OCI-LY7 (cell line): ENCODE results near the gene MEP1A. TPM values are rescaled to one million over a fixed set of nuclear protein-coding genes. Genes with fewer than 3 reads are reported as not detected.
"Not testable (repeated sequence)": the region's sequence is repeated elsewhere in the genome, so short reads cannot be mapped to it uniquely, and the experiment has no call there.

Experiments
- BruUV-seq: library from RNA; stranded (reverse); fragments of 400-500 nt; replicated peaks from 2 replicates; lab custom pipeline; 2021; lab: Mats Ljungman, UMichigan
- CTCF ChIA-PET: fragments of 300-600 bp; sonication (Branson Sonifier 250); formaldehyde crosslinking; loops from one replicate; lab custom pipeline; 2022; ENCODE audit warnings: antibody characterized with exemption; ENCODE audit not compliant: unreplicated experiment; lab: Charles Lee
- POLR2A ChIA-PET: fragments of 300-600 bp; sonication (Branson Sonifier 250); formaldehyde crosslinking; loops from one replicate; lab custom pipeline; 2022; ENCODE audit warnings: antibody characterized with exemption; lab: Charles Lee
- DNase-seq: peaks from one replicate; pipeline ENCODE4 v3.0.0-alpha.2; 2015; ENCODE audit warnings: low spot score
- H2AFZ ChIP-seq: fragments of 200-600 bp; sonication (generic), shearing (Covaris generic); 2 replicates; pipeline ENCODE4 v1.6.1; 2014; ENCODE audit warnings: mild to moderate bottlenecking, antibody characterized with exemption, low read length, moderate library complexity
- H3K27ac ChIP-seq: fragments of 200-600 bp; sonication (generic); 2 replicates; pipeline ENCODE4 v1.5.1; 2014; ENCODE audit warnings: mixed run types, low read depth, mild to moderate bottlenecking, moderate library complexity, low read length, inconsistent platforms; ENCODE audit not compliant: poor library complexity, severe bottlenecking
- H3K36me3 ChIP-seq: fragments of 200-600 bp; sonication (generic); 2 replicates; pipeline ENCODE4 v1.6.1; 2014; ENCODE audit warnings: mild to moderate bottlenecking, antibody characterized with exemption, low read length, moderate library complexity, mixed read lengths; ENCODE audit not compliant: insufficient read depth
- H3K4me1 ChIP-seq: fragments of 200-600 bp; sonication (generic); 2 replicates; pipeline ENCODE4 v1.5.1; 2014; ENCODE audit warnings: mild to moderate bottlenecking, low read length; ENCODE audit not compliant: insufficient read depth, poor library complexity, severe bottlenecking
- H3K4me2 ChIP-seq: fragments of 200-600 bp; sonication (generic); 2 replicates; pipeline ENCODE4 v1.6.1; 2014; ENCODE audit warnings: mild to moderate bottlenecking, low read length
- H3K4me3 ChIP-seq: fragments of 200-600 bp; sonication (generic); 2 replicates; pipeline ENCODE4 v1.5.1; 2014; ENCODE audit warnings: mild to moderate bottlenecking, low read depth, low read length; ENCODE audit not compliant: poor library complexity, severe bottlenecking
- H3K79me2 ChIP-seq: fragments of 200-600 bp; sonication (generic); 2 replicates; pipeline ENCODE4 v1.6.1; 2016; ENCODE audit warnings: low read depth, mild to moderate bottlenecking, low read length, moderate library complexity, mixed read lengths; ENCODE audit not compliant: insufficient read depth
- H3K9me2 ChIP-seq: fragments of 200-600 bp; sonication (generic); 2 replicates; pipeline ENCODE4 v1.6.1; 2016; ENCODE audit warnings: mild to moderate bottlenecking, low read length, mixed read lengths; ENCODE audit not compliant: insufficient read depth
- H3K9me3 ChIP-seq: fragments of 200-600 bp; sonication (generic); 2 replicates; pipeline ENCODE4 v1.6.1; 2014; ENCODE audit warnings: mild to moderate bottlenecking, mixed run types, low read length, mixed read lengths
- H4K20me1 ChIP-seq: fragments of 200-600 bp; sonication (generic); 2 replicates; pipeline ENCODE4 v1.6.1; 2014; ENCODE audit warnings: mild to moderate bottlenecking, antibody characterized with exemption, low read length, moderate library complexity, mixed read lengths; ENCODE audit not compliant: insufficient read depth
- EZH2phosphoT487 ChIP-seq: fragments of 200-600 bp; sonication (generic); IDR thresholded peaks from 2 replicates; pipeline ENCODE4 v1.6.1; 2018; ENCODE audit warnings: low read depth, borderline replicate concordance, mild to moderate bottlenecking, mixed run types, antibody characterized with exemption, low read length, moderate library complexity, mixed read lengths
- intact Hi-C: fragments of 100-400 bp; cut with micrococcal nuclease; formaldehyde crosslinking; loops from one replicate; pipeline ENCODE4 v1.10.0; 2022; ENCODE audit not compliant: unreplicated experiment
- total RNA-seq, 2 experiments: library from RNA; depleted of rRNA in 1 of 2; stranded (reverse); fragments of >200 nt in 1 of 2; shearing (Covaris generic) in 1 of 2; gene quantifications; 2 replicates each; pipeline ENCODE4 v1.2.3, GENCODE V29; 2014 to 2022
- TF ChIP-seq, protein P1 (sequence below): fragments of 200-600 bp; sonication (generic); conservative IDR thresholded peaks from 2 replicates; pipeline ENCODE4 v1.5.1; 2014; ENCODE audit warnings: mild to moderate bottlenecking, antibody characterized with exemption, low read length, moderate library complexity, mixed read lengths

MEP1A gene
- total RNA-seq, 2 experiments from 2014 or later, result not detected

DNA sequence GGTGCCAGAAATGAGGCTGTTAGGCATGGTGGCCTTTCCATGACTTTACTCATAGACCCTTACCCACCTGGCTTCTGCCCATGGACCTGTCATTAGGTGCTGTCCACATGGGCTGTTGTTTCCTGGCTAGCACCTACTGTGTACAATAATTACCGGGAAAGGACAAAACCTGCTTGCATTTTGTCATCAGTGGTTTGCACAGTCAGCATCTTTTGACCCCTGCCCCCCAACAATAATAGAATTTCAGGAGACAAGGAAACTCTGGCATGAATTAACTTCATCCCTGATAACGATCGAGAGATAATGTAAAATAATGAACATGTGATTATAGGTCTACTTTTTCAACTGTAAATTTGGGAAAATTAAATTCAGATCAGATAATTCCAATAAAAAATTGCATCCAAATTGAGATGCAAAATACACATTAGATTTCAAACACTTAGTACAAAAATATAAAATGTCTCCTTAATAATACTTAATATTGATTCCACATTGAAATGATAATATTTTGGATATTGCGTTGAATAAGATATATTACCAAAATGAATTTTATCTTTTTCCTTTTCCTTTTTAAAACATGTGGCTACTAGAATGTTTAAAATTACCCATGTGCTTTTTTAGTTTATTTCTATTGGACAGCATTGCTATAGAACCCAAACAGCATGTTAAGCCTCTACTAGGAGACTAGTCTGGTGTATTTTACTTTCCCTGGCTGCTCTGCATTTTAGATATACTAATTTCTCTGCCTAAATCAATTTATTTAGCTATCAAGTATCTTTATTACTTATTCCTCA lies 34.0 kb upstream of the MEP1A start:
- Histone ChIP-seq H3K27ac (no peak overlapping the region), H3K79me2 (no peaks in the 10 kb centered on the region), H3K4me1 (no peaks in the 10 kb centered on the region), H3K9me3 (no peaks in the 10 kb centered on the region), H2AFZ (no peak overlapping the region), H3K9me2 (no peaks in the 10 kb centered on the region), H3K4me3 (no peak overlapping the region), H3K36me3 (no peaks in the 10 kb centered on the region), H3K4me2 (no peak overlapping the region), H4K20me1 (no peaks in the 10 kb centered on the region)
- TF ChIP-seq, protein P1, sequence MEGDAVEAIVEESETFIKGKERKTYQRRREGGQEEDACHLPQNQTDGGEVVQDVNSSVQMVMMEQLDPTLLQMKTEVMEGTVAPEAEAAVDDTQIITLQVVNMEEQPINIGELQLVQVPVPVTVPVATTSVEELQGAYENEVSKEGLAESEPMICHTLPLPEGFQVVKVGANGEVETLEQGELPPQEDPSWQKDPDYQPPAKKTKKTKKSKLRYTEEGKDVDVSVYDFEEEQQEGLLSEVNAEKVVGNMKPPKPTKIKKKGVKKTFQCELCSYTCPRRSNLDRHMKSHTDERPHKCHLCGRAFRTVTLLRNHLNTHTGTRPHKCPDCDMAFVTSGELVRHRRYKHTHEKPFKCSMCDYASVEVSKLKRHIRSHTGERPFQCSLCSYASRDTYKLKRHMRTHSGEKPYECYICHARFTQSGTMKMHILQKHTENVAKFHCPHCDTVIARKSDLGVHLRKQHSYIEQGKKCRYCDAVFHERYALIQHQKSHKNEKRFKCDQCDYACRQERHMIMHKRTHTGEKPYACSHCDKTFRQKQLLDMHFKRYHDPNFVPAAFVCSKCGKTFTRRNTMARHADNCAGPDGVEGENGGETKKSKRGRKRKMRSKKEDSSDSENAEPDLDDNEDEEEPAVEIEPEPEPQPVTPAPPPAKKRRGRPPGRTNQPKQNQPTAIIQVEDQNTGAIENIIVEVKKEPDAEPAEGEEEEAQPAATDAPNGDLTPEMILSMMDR, result no peak
- ChIA-PET CTCF (no interaction called here), POLR2A (no interaction called here)
- BruUV-seq, result no TSS peak
- DNase-seq, result no peak
- intact Hi-C loops, result no loop called here

DNA sequence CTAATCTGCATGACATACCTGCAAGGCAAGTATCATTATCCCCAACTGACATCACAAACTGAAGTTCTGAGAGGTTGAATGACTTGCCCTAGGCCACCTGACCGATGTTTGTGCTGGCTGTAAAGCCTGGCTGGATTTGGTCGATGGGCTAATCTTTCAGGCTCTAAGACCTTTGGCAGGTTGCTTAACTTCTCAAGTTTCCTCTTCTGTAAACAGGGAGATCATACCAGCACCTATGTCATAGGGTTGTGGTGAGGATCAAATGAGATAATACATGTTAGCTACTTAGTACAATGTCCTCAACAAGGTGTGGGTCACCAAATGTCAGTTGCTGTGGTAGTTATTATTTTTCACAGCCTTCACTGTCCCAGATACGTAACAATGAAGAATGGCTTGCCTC lies 32.3 kb upstream of the MEP1A start:
- Histone ChIP-seq H3K4me1 (no peaks in the 10 kb centered on the region), H3K9me3 (no peaks in the 10 kb centered on the region), H3K4me3 (no peak overlapping the region), H3K36me3 (no peaks in the 10 kb centered on the region), H4K20me1 (no peaks in the 10 kb centered on the region), H3K27ac (no peak overlapping the region), H2AFZ (no peak overlapping the region), H3K9me2 (no peaks in the 10 kb centered on the region), H3K4me2 (no peak overlapping the region), H3K79me2 (no peaks in the 10 kb centered on the region)
- ChIA-PET POLR2A (no interaction called here), CTCF (no interaction called here)
- DNase-seq, result no peak
- BruUV-seq, result no TSS peak
- TF ChIP-seq, protein P1, result no peak
- TF ChIP-seq EZH2phosphoT487, result no peak
- intact Hi-C loops, result no loop called here

GRCh38 chr6:46763466-46763865 lies 29.7 kb upstream of the MEP1A start:
- H2AFZ ChIP-seq, result no peak overlapping the region
- no peaks in the 10 kb centered on the region for H3K9me3 ChIP-seq
- no peak overlapping the region for H3K4me2 ChIP-seq
- POLR2A ChIA-PET, result no interaction called here
- TF ChIP-seq EZH2phosphoT487, result no peak
- TF ChIP-seq, protein P1, result no peak
- no peaks in the 10 kb centered on the region for H3K4me1 ChIP-seq
- H3K27ac ChIP-seq, result no peak overlapping the region
- intact Hi-C loops, result no loop called here
- H3K4me3 ChIP-seq, result no peak overlapping the region
- no peaks in the 10 kb centered on the region for H4K20me1 ChIP-seq
- BruUV-seq, result no TSS peak
- no peaks in the 10 kb centered on the region for H3K36me3 ChIP-seq
- no peaks in the 10 kb centered on the region for H3K9me2 ChIP-seq
- no peaks in the 10 kb centered on the region for H3K79me2 ChIP-seq
- CTCF ChIA-PET, result no interaction called here
- DNase-seq, result no peak

DNA sequence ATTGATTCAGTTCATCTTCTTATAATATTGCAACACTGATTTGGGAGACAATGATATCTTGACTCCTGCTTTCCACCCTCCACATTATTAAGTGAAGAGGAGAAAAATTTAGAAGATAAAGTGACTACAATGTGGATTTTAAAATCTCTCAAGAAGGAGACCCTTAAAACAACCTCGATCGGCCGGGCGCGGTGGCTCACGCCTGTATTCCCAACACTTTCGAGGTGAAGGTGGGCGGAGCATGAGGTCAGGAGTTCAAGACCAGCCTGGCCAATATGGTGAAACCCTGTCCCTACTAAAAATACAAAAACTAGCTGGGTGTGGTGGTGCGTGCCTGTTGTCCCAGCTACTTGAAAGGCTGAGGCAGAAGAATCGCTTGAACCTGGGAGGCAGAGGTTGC lies 28.9 kb upstream of the MEP1A start:
- H3K79me2 ChIP-seq, POLR2A ChIA-PET, H3K36me3 ChIP-seq, H3K9me2 ChIP-seq, H3K27ac ChIP-seq, DNase-seq, H2AFZ ChIP-seq, H3K9me3 ChIP-seq, H3K4me1 ChIP-seq, intact Hi-C loops, CTCF ChIA-PET, H4K20me1 ChIP-seq, H3K4me2 ChIP-seq, BruUV-seq, H3K4me3 ChIP-seq: not testable (repeated sequence)
